Glutamatergic neuron (in vitro differentiated cells): ENCODE results near the gene CCDC201. TPM values are rescaled to one million over a fixed set of nuclear protein-coding genes. Genes with fewer than 3 reads are reported as not detected.

Source experiments
- DNase-seq: peaks from one replicate; pipeline ENCODE4 v3.0.0; 2022
- H3K27ac Mint-ChIP-seq: one replicate; pipeline ENCODE4 v1.8.0; 2020; ENCODE audit warnings: mild to moderate bottlenecking, mixed read lengths, inconsistent platforms; ENCODE audit not compliant: unreplicated experiment
- H3K27me3 Mint-ChIP-seq: one replicate; pipeline ENCODE4 v1.8.0; 2020; ENCODE audit warnings: mild to moderate bottlenecking, moderate library complexity, mixed read lengths, inconsistent platforms; ENCODE audit not compliant: unreplicated experiment
- H3K36me3 Mint-ChIP-seq: one replicate; pipeline ENCODE4 v1.8.0; 2020; ENCODE audit warnings: mild to moderate bottlenecking, mixed read lengths, inconsistent platforms; ENCODE audit not compliant: unreplicated experiment
- H3K4me1 Mint-ChIP-seq: one replicate; pipeline ENCODE4 v1.8.0; 2020; ENCODE audit warnings: mild to moderate bottlenecking, low read depth, mixed read lengths, inconsistent platforms; ENCODE audit not compliant: unreplicated experiment
- H3K4me3 Mint-ChIP-seq: one replicate; pipeline ENCODE4 v1.8.0; 2020; ENCODE audit warnings: mild to moderate bottlenecking, mixed read lengths, inconsistent platforms; ENCODE audit not compliant: unreplicated experiment
- H3K9me3 Mint-ChIP-seq: one replicate; pipeline ENCODE4 v1.8.0; 2020; ENCODE audit warnings: mild to moderate bottlenecking, moderate library complexity, mixed read lengths, inconsistent platforms; ENCODE audit not compliant: unreplicated experiment
- CTCF ChIP-seq: fragments of 200-600 bp; sonication (generic); IDR thresholded peaks from one replicate; pipeline ENCODE4 v1.5.0; 2021; ENCODE audit not compliant: partially characterized antibody, unreplicated experiment
- total RNA-seq: library from RNA; stranded (reverse); fragmentation: NEBNext Ultra II Directional; extraction: Animal tissue kit (Norgen Biotek cat#: 25700); gene quantifications from one replicate; pipeline ENCODE4 v1.2.1, GENCODE V29; 2021; ENCODE audit not compliant: unreplicated experiment

Gene CCDC201
- total RNA-seq, 1 donor from 2014 or later = not detected

DNA sequence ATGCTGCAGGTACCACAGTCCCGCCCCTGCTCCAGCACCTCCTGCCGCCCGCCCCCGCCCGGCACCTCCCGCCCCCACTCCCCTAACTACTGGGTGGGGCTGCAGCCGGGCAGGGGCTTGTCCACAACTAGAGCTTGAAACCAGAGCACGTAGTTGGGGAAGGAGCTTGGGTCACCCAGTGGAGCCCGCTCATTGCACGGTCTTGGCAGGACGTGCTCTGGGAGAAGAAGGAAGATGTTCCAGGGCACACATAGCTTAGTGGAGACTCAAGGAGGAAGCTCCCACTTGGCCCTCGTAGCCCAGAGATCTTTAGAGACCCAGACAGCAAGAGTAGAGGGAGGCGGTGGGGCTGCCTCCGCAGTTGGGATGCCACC lies 16.1 kb upstream of the CCDC201 start:
- H3K27ac Mint-ChIP-seq = no peak overlapping the region
- TF ChIP-seq CTCF = no peak
- no peak for DNase-seq
- peak overlapping the region; percentile 52 for H3K4me3 Mint-ChIP-seq
- H3K9me3 Mint-ChIP-seq = peaks cover 8% of the 10 kb centered on the region
- peaks cover 9% of the 10 kb centered on the region for H3K27me3 Mint-ChIP-seq
- H3K4me1 Mint-ChIP-seq = peaks cover 6% of the 10 kb centered on the region
- H3K36me3 Mint-ChIP-seq = peaks cover 4% of the 10 kb centered on the region

GRCh38 chr7:45888185-45888992 lies 15.5 kb upstream of the CCDC201 start, which contains the start of gene IGFBP1:
Gene IGFBP1, plus strand, starts transcription at chr7:45888488. Its CDS starts 165 bp downstream, at chr7:45888653.
- Mint-ChIP-seq H3K27me3 (peaks cover 8% of the 10 kb centered on the region), H3K9me3 (peaks cover 8% of the 10 kb centered on the region), H3K4me1 (peaks cover 6% of the 10 kb centered on the region), H3K27ac (no peak within 1 kb of the TSS), H3K4me3 (peak within 1 kb of the TSS; percentile 84), H3K36me3 (peaks cover 4% of the 10 kb centered on the region)
- no peak for TF ChIP-seq CTCF
- peak; percentile 58 for DNase-seq

DNA sequence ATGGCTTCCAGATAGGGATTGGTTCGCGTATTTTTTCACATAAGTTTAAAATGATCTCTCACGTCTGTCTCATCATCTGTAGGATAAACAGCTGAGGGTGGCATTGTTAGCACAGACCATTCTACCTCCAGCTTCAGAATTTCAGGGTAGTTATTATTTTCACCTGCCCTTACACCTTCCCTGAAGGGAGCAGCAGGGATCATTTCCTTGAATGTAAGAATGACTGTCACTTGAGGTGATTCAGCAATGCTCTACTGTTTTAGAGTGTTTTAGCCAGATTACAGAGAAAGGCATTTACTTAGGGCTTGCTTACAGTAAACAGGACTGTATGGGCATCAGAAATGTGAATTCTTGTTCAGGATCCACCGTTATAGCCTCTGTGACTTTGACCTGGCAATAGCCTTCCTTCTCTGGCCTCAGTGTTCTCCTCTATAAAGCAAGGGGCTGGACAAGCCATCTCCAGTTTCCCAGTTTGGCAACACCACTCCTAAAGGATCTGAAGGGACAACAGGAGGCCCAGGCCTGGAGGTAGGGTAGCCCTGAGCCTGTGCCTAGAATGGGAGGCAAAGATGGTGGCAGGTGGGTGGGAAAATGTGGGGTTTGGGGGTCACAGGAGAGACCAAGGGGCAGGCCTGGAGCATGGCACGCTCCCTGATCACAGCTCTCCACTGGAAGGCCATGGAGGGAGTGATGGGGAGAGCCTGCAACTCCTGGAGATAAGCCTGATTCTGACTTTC lies 14.2 kb upstream of the CCDC201 start:
- DNase-seq = no peak
- H3K27me3 Mint-ChIP-seq = peaks cover 8% of the 10 kb centered on the region
- peaks cover 8% of the 10 kb centered on the region for H3K9me3 Mint-ChIP-seq
- no peak overlapping the region for H3K4me3 Mint-ChIP-seq
- TF ChIP-seq CTCF = no peak
- H3K27ac Mint-ChIP-seq = no peak overlapping the region
- peaks cover 4% of the 10 kb centered on the region for H3K36me3 Mint-ChIP-seq
- H3K4me1 Mint-ChIP-seq = peaks cover 6% of the 10 kb centered on the region

GRCh38 chr7:45885264-45885882 lies 12.5 kb upstream of the CCDC201 start:
- Mint-ChIP-seq H3K4me3 (no peak overlapping the region), H3K9me3 (peaks cover 8% of the 10 kb centered on the region), H3K27me3 (peaks cover 8% of the 10 kb centered on the region), H3K27ac (no peak overlapping the region), H3K4me1 (peaks cover 6% of the 10 kb centered on the region), H3K36me3 (peaks cover 7% of the 10 kb centered on the region)
- DNase-seq = no peak
- no peak for TF ChIP-seq CTCF
